Muscle of back (tissue), 13 donors: ENCODE measurements around the gene CWF19L2. TPM values are rescaled to one million over a fixed set of nuclear protein-coding genes. Genes with fewer than 3 reads are reported as not detected.
A peak's percentile ranks its signal among the peaks of the same experiment; 100 is the strongest.
"Not testable (repeated sequence)": the region's sequence is repeated elsewhere in the genome, so short reads cannot be mapped to it uniquely, and the experiment has no call there.

Source experiments
- DNase-seq, 3 donors: peaks; one replicate each; pipeline versions ENCODE4 v3.0.0 to v3.0.0-alpha.2; 2013
- long read RNA-seq, 9 donors: transcript quantifications; one replicate each; lab custom pipeline, GENCODE V29; 2026
- polyA plus RNA-seq, 10 donors: library from polyadenylated mRNA; unstranded; fragments of 120-200 nt; gene quantifications; one replicate each; pipeline ENCODE4 v1.2.1, GENCODE V29; 2013; ENCODE audit not compliant: insufficient read length in 10 of 10

Gene CWF19L2
- polyA plus RNA-seq, result 10 to 100 TPM in 8 of 10 donors, 1 to 10 TPM in 2; 8.1 to 11.2 (median 10.3) TPM
- long read RNA-seq, donor 1, result 0 reads
- long read RNA-seq, donor 2, partial matches to known transcripts, result 0 of 2 reads
- long read RNA-seq, donor 2, other reads (novel, unspliced or antisense), result 0 of 2 reads
- long read RNA-seq, donor 3, result 0 reads
- long read RNA-seq, donor 4, partial matches to known transcripts, result 0 of 1 reads
- long read RNA-seq, donor 4, other reads (novel, unspliced or antisense), result 0 of 1 reads
- long read RNA-seq, donor 5, result 0 reads
- long read RNA-seq, donor 6, result 0 reads
- long read RNA-seq, donor 7, result 0 reads
- long read RNA-seq, donor 8, result 0 reads
- long read RNA-seq, donor 9, result 0 reads

GRCh38 chr11:107457558-107458271, at the start of gene CWF19L2:
CWF19L2 (minus strand) TSS chr11:107457825; CDS start chr11:107457816, 9 bp downstream.
- DNase-seq, result peak; percentile 94 to 97 (median 96)

- DNase-seq, result peak in 2 of 3 donors; percentile 4 to 56
Measured at GRCh38 chr11:107505647-107506225, 48.1 kb upstream of the CWF19L2 start.

GRCh38 chr11:107504981-107505380, 47.4 kb upstream of the CWF19L2 start:
- peak in 2 of 3 donors; percentile 6 to 44 for DNase-seq

- DNase-seq, result no peak
Measured at GRCh38 chr11:107501713-107502112, 44.1 kb upstream of the CWF19L2 start.

GRCh38 chr11:107497371-107497770, 39.7 kb upstream of the CWF19L2 start:
- DNase-seq, result not testable (repeated sequence)

- DNase-seq, result peak in 2 of 3 donors; percentile 23 to 28
Measured at GRCh38 chr11:107496011-107496410, 38.4 kb upstream of the CWF19L2 start.

GRCh38 chr11:107494055-107494454, 36.4 kb upstream of the CWF19L2 start:
- DNase-seq, result no peak

GRCh38 chr11:107493117-107493516, 35.5 kb upstream of the CWF19L2 start:
- DNase-seq, result peak in 1 of 3 donors; percentile 16

GRCh38 chr11:107490836-107491235, 33.2 kb upstream of the CWF19L2 start:
- DNase-seq, result no peak

- no peak for DNase-seq
Measured at GRCh38 chr11:107482234-107482633, 24.6 kb upstream of the CWF19L2 start.

- no peak for DNase-seq
Measured at GRCh38 chr11:107478922-107479321, 21.3 kb upstream of the CWF19L2 start.

- no peak for DNase-seq
Measured at GRCh38 chr11:107477820-107478219, 20.2 kb upstream of the CWF19L2 start.

- no peak for DNase-seq
Measured at GRCh38 chr11:107473792-107474191, 16.2 kb upstream of the CWF19L2 start.

- no peak for DNase-seq
Measured at GRCh38 chr11:107472966-107473365, 15.3 kb upstream of the CWF19L2 start.

GRCh38 chr11:107468596-107468995, 11.0 kb upstream of the CWF19L2 start:
- DNase-seq, result peak in 1 of 3 donors; percentile 28

- DNase-seq, result no peak
Measured at GRCh38 chr11:107467696-107468095, 10.1 kb upstream of the CWF19L2 start.

- not testable (repeated sequence) for DNase-seq
Measured at GRCh38 chr11:107466275-107466866, 8.7 kb upstream of the CWF19L2 start.

GRCh38 chr11:107457205-107457557, 444 bp downstream of the CWF19L2 start:
- DNase-seq, result no peak

- no peak for DNase-seq
Measured at GRCh38 chr11:107453594-107454286, 3.9 kb downstream of the CWF19L2 start.

GRCh38 chr11:107446822-107447431, 10.7 kb downstream of the CWF19L2 start:
- DNase-seq, result no peak

GRCh38 chr11:107442715-107443215, 14.9 kb downstream of the CWF19L2 start:
- no peak for DNase-seq
